ENCODE data around the gene MAP2K4.
A peak's percentile ranks its signal among the peaks of the same experiment; 100 is the strongest.
"Not testable (repeated sequence)": the region's sequence is repeated elsewhere in the genome, so short reads cannot be mapped to it uniquely, and the experiment has no call there.

MAP2K4 gene

GRCh38 chr17:12020642-12021622 lies at the start of gene MAP2K4:
MAP2K4 (plus strand) TSS chr17:12020877; CDS start chr17:12020887, 10 bp downstream.
- no peak for TF ChIP-seq Cebpa-rat (IDR thresholded peaks at IDR 0.05)
- Histone ChIP-seq H3K9me3 (replicated peaks in 1 of 11) (peaks cover 0 to 2% (median 0%) of the 10 kb centered on the region in 11 experiments; a peak in 2 of 22 replicates), H3K4me3 (peak within 1 kb of the TSS; percentile 88 to 96 (median 95)), H3K27me3 (peaks cover 0 to 12% (median 10%) of the 10 kb centered on the region in 11 experiments; a peak in 11 of 22 replicates), H4K20me1 (peaks cover 26 to 51% (median 43%) of the 10 kb centered on the region in 11 experiments; a peak in 20 of 22 replicates), H3K4me2 (peak within 1 kb of the TSS; percentile 76 to 99 (median 94)), H3K4me1 (peaks cover 17 to 39% (median 22%) of the 10 kb centered on the region in 10 experiments), H3K9ac (peak within 1 kb of the TSS; percentile 97 to 100 (median 98)), H3K27ac (peak within 1 kb of the TSS; percentile 92 to 98 (median 96)), H3K36me3 (peaks cover 0 to 17% (median 6%) of the 10 kb centered on the region in 11 experiments; a peak in 11 of 22 replicates)

- not testable (repeated sequence) for H4K20me1 ChIP-seq, H3K9ac ChIP-seq, H3K4me2 ChIP-seq, H3K27ac ChIP-seq, H3K27me3 ChIP-seq, H3K4me1 ChIP-seq, H3K4me3 ChIP-seq
- peaks cover 7 to 19% (median 15%) of the 10 kb centered on the region in 11 experiments; a peak in 21 of 22 replicates for H3K9me3 ChIP-seq (replicated peaks in 1 of 11)
- H3K36me3 ChIP-seq: peaks cover 9 to 18% (median 10%) of the 10 kb centered on the region in 11 experiments
These were observed 47.9 kb upstream of the MAP2K4 start for GRCh38 chr17:11972741-11973140.

- H3K4me1 ChIP-seq: peaks cover 0 to 8% (median 0%) of the 10 kb centered on the region in 10 experiments; a peak in 2 of 20 replicates
- no peak for TF ChIP-seq Cebpa-rat (IDR thresholded peaks at IDR 0.05)
- H3K4me3 ChIP-seq: no peak overlapping the region
- no peaks in the 10 kb centered on the region for H3K9me3 ChIP-seq (replicated peaks in 1 of 11)
- H3K36me3 ChIP-seq: peaks cover 39 to 70% (median 58%) of the 10 kb centered on the region in 11 experiments
- H3K27ac ChIP-seq: no peak overlapping the region
- H4K20me1 ChIP-seq: no peaks in the 10 kb centered on the region
- no peak overlapping the region for H3K4me2 ChIP-seq
- H3K27me3 ChIP-seq: no peaks in the 10 kb centered on the region
- no peak overlapping the region for H3K9ac ChIP-seq
These were observed 40.9 kb upstream of the MAP2K4 start for GRCh38 chr17:11979795-11980194.

- Histone ChIP-seq H3K36me3 (peaks cover 46 to 80% (median 68%) of the 10 kb centered on the region in 11 experiments), H3K9ac (no peak overlapping the region), H3K4me2 (no peak overlapping the region), H3K27ac (no peak overlapping the region), H3K9me3 (replicated peaks in 1 of 11) (no peaks in the 10 kb centered on the region), H3K27me3 (no peaks in the 10 kb centered on the region), H3K4me3 (no peak overlapping the region), H4K20me1 (peaks cover 0 to 2% (median 0%) of the 10 kb centered on the region in 11 experiments; a peak in 2 of 22 replicates), H3K4me1 (peaks cover 0 to 8% (median 0%) of the 10 kb centered on the region in 10 experiments; a peak in 2 of 20 replicates)
- TF ChIP-seq Cebpa-rat (IDR thresholded peaks at IDR 0.05): no peak
These were observed 39.9 kb upstream of the MAP2K4 start for GRCh38 chr17:11980813-11981212.

- Histone ChIP-seq H4K20me1 (peaks cover 0 to 10% (median 0%) of the 10 kb centered on the region in 11 experiments; a peak in 4 of 22 replicates), H3K4me3 (no peak overlapping the region), H3K27ac (no peak overlapping the region), H3K9ac (no peak overlapping the region), H3K4me1 (peaks cover 0 to 8% (median 0%) of the 10 kb centered on the region in 10 experiments; a peak in 2 of 20 replicates), H3K4me2 (no peak overlapping the region), H3K9me3 (replicated peaks in 1 of 11) (no peaks in the 10 kb centered on the region), H3K27me3 (no peaks in the 10 kb centered on the region), H3K36me3 (peaks cover 45 to 87% (median 75%) of the 10 kb centered on the region in 11 experiments)
- no peak for TF ChIP-seq Cebpa-rat (IDR thresholded peaks at IDR 0.05)
These were observed 38.8 kb upstream of the MAP2K4 start for GRCh38 chr17:11981862-11982261.

GRCh38 chr17:11986179-11986941 lies 34.3 kb upstream of the MAP2K4 start:
- H3K9me3 ChIP-seq (replicated peaks in 1 of 11): no peaks in the 10 kb centered on the region
- no peak for TF ChIP-seq Cebpa-rat (IDR thresholded peaks at IDR 0.05)
- no peak overlapping the region for H3K4me3 ChIP-seq
- peaks cover 42 to 94% (median 78%) of the 10 kb centered on the region in 11 experiments for H3K36me3 ChIP-seq
- no peak overlapping the region for H3K4me2 ChIP-seq
- H3K4me1 ChIP-seq: peaks cover 0 to 8% (median 0%) of the 10 kb centered on the region in 10 experiments; a peak in 2 of 20 replicates
- peaks cover 0 to 11% (median 0%) of the 10 kb centered on the region in 11 experiments; a peak in 4 of 22 replicates for H4K20me1 ChIP-seq
- H3K9ac ChIP-seq: no peak overlapping the region
- no peak overlapping the region for H3K27ac ChIP-seq
- no peaks in the 10 kb centered on the region for H3K27me3 ChIP-seq

GRCh38 chr17:11986942-11987329 lies 33.7 kb upstream of the MAP2K4 start:
- no peaks in the 10 kb centered on the region for H3K27me3 ChIP-seq
- TF ChIP-seq Cebpa-rat (IDR thresholded peaks at IDR 0.05): no peak
- peaks cover 47 to 94% (median 79%) of the 10 kb centered on the region in 11 experiments for H3K36me3 ChIP-seq
- H3K4me2 ChIP-seq: no peak overlapping the region
- H3K9ac ChIP-seq: no peak overlapping the region
- no peak overlapping the region for H3K27ac ChIP-seq
- peaks cover 0 to 11% (median 0%) of the 10 kb centered on the region in 11 experiments; a peak in 4 of 22 replicates for H4K20me1 ChIP-seq
- H3K9me3 ChIP-seq (replicated peaks in 1 of 11): no peaks in the 10 kb centered on the region
- no peak overlapping the region for H3K4me3 ChIP-seq
- H3K4me1 ChIP-seq: peaks cover 0 to 5% (median 0%) of the 10 kb centered on the region in 10 experiments; a peak in 2 of 20 replicates

GRCh38 chr17:11990363-11990983 lies 30.2 kb upstream of the MAP2K4 start:
- H3K4me2 ChIP-seq: no peak overlapping the region
- TF ChIP-seq Cebpa-rat (IDR thresholded peaks at IDR 0.05): no peak
- peaks cover 32 to 71% (median 55%) of the 10 kb centered on the region in 11 experiments for H3K36me3 ChIP-seq
- H4K20me1 ChIP-seq: peaks cover 0 to 11% (median 3%) of the 10 kb centered on the region in 11 experiments; a peak in 4 of 22 replicates
- no peak overlapping the region for H3K4me3 ChIP-seq
- H3K9me3 ChIP-seq (replicated peaks in 1 of 11): no peaks in the 10 kb centered on the region
- no peak overlapping the region for H3K27ac ChIP-seq
- H3K4me1 ChIP-seq: peaks cover 0 to 7% (median under 1%) of the 10 kb centered on the region in 10 experiments; a peak in 5 of 20 replicates
- no peak overlapping the region for H3K9ac ChIP-seq
- no peaks in the 10 kb centered on the region for H3K27me3 ChIP-seq
